GM21825 (cell line): ENCODE results near the gene FEN1.

Experiments used
- ATAC-seq: cut with Tn5 transposase; IDR thresholded peaks from one replicate; pipeline ENCODE4 v1.9.1; 2021; ENCODE audit warnings: mild to moderate bottlenecking, moderate library complexity; ENCODE audit not compliant: unreplicated experiment

Gene FEN1

DNA sequence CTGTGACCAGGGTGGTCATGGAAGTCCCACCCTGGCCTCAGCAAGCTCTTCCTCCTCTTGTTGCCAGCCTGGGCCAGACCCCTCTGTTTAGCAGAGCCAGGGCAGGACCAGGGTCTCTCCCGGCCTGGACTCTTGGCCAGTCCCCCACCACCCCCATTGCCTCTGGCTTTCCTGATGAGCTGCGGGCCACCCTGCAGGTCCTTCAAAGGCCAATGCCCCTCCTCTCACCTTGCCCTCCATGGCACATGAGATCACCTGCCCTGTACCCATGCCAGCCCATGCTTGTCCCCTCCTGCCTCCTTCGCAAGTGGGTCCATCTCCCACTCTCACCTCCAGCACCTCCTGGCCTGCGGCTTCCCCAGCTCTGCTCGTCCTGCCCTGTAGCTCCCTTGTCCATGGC, 45.8 kb downstream of the FEN1 start:
- no peak for ATAC-seq

- no peak for ATAC-seq
Observed at GRCh38 chr11:61838921-61839320, 46.2 kb downstream of the FEN1 start.

DNA sequence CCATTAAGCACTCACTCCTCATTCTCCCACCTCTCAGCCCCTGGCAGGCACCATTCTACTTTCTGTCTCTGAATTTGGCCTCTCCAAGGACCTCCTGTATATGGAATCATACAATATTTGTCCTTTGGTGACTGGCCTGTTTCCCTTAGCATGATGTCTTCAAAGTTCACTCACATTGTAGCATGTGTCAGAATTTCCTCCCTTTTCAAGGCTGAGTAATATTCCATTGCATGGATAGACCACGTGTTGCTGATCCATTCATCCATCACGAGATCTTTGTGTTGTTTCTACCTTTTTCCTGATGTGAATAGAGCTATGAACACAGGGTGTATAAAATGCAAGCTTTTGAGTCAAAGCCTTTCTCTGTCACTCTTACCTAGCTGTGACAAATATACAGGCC, 47.0 kb downstream of the FEN1 start:
- ATAC-seq = no peak

DNA sequence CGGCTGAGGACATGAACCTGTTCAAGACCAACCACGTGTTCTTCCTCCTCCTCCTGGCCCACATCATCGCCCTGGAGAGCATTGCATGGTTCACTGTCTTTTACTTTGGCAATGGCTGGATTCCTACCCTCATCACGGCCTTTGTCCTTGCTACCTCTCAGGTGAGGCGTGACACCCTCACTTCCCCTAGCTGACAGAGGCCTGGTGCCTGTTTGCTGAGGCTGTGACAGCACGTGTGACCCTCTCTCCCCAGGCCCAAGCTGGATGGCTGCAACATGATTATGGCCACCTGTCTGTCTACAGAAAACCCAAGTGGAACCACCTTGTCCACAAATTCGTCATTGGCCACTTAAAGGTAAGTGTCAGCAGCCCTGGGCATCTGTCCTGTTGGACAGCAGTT, 47.7 kb downstream of the FEN1 start:
- ATAC-seq = no peak

- no peak for ATAC-seq
Observed at GRCh38 chr11:61841636-61842527, 49.2 kb downstream of the FEN1 start.

DNA sequence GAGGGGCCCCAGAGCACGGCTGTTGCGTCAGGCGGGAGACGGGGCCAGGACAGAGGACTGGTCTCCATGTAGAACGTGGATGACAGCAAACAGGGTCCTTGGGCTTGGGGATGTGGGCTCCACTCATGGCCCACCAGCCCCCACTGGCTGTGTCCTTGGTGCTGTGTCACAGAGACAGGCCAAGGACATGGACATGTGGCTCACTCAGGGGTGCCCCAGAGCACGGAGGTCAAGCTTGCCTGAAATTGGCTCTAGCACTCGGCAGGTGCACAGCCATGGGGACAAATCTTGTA, 49.8 kb downstream of the FEN1 start:
- no peak for ATAC-seq

DNA sequence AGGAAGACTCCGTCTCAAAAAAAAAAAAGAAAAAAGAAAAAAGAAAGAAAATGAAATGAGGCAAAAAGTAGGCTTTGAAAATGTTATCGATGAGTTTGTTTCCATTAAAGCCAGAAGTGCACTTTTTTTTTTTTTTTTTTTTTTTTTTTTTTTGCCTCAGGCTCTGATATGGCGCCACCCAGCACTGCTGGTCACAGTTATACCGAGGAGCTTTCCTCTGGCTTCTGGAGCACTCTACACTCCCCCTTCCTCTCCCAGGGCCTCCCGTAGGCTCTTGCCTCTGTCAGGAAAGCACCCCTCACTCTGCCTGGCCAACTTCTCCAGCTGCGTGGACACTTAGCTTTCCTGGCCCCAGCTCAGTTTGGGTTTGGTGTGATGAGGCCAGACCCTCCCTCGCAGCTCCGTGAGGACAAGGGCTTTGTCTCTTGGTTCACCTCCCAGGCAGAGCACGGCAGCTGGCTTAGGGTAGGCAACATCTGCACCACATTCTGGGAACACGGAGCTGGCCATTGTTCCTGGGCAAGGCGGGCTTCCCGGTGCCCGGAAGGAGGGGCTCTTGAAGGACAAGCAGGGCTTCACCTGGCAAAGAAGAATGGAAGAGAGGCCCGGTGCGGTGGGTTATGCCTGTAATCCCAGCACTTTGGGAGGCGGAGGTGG, 52.3 kb downstream of the FEN1 start:
- no peak for ATAC-seq

DNA sequence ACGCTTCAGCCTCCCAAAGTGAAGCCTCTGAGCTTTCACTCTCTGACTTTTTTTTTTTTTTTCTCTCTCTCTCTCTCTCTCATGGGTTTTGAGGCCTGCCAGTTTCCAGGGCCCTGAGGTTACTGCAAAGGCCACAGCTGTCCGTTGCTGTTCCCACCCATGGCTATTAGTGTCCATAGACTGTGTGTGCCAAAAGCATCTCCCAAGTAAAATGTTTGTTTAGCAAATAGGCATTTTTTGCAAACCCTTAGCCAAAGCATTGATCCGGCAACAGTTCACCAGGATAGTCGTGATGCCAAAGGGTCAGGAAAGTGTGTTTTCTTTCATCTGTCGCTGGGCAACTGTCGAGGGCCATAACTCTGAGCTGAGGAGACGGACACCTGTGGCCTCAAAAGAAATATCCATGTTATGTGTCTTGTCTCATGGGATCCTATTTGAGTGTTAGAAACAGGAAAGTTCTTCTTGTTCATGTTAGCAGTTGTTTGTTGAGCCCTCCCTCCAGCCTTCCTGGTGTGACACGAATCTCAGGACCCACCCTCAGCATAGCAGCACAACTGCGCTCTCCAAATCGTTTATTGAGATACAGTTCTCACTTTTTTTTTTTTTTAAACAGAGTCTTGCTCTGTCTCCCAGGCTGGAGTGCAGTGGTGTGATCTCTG, 53.8 kb downstream of the FEN1 start:
- no peak for ATAC-seq
